ENCODE measurements around the gene AUTS2.

Gene AUTS2

DNA sequence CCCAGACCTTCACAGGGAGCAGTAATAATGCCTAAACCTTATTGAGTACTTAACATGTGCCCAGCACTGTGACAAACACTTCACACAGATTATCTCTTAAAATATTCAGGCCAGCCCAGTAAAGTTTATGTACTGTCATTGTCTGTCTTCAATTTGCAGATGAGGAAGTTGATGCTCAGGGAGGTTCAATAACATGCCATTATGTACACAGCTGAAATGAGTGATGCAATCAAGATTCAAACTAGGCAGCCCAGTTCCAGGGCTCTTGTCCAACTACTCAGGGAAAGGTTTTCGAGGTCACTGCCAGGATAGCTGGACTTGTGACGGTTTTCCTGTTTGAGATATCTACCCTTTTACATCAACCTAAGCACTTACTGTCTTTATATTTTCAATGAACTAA is 56.1 kb downstream of the AUTS2 start:
- Histone ChIP-seq H3K36me3 (ENCODE audit: control insufficient read depth, insufficient read depth, low read length) (no peaks in the 10 kb centered on the region), H3K4me1 (ENCODE audit: control insufficient read depth, insufficient read depth, low read length) (peaks cover 4% of the 10 kb centered on the region), H3K27ac (ENCODE audit: low read depth, low read length) (no peak overlapping the region), H3K27me3 (ENCODE audit: control insufficient read depth, insufficient read depth, low read length) (no peaks in the 10 kb centered on the region), H3K9ac (ENCODE audit: low read length) (no peak overlapping the region), H3K4me3 (ENCODE audit: low read length) (no peak overlapping the region)

DNA sequence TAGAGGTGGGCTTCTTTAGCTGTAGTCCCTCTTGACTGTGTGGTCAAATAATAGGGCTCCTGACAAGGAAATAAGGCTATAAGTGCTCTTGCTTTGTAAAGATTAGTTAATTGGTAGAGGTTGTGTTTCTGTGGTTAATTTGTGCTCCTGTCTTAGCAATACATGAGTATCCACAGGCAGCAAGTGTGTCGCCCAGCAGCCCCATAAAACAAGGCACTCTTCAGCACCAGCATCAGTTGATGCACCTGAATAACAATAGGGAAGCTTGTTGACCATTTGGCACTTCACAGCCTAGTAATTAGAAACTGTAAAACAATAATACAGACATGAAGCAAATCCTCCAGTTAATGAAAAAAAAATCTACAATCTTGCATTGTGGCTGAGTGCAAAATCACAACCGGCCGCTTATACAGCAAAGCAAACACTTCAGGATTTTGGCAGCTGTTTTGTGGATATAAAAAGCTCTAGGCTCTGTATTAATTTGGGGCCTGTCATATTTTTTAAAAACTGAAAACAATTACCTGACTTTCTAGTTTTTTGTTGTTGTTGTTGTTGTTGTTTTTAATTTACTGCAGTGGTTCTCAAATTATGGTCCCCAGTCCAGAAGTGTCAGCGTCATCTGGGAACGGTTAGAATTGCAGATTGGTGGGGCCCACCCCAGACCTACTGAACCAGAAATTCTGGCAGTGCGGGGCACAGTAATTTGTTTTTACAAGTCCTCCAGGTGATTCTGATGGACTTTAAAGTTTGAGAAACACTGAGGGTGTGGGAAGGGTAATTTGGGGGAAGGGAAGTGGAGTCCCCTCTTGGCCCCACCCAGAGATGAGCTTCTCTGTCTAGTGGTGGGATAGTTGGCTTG is 56.8 kb downstream of the AUTS2 start:
- H3K27ac ChIP-seq (ENCODE audit: low read depth, low read length): no peak overlapping the region
- no peaks in the 10 kb centered on the region for H3K36me3 ChIP-seq (ENCODE audit: control insufficient read depth, insufficient read depth, low read length)
- H3K4me3 ChIP-seq (ENCODE audit: low read length): no peak overlapping the region
- no peak overlapping the region for H3K9ac ChIP-seq (ENCODE audit: low read length)
- H3K27me3 ChIP-seq (ENCODE audit: control insufficient read depth, insufficient read depth, low read length): no peaks in the 10 kb centered on the region
- peaks cover 8% of the 10 kb centered on the region for H3K4me1 ChIP-seq (ENCODE audit: control insufficient read depth, insufficient read depth, low read length)

DNA sequence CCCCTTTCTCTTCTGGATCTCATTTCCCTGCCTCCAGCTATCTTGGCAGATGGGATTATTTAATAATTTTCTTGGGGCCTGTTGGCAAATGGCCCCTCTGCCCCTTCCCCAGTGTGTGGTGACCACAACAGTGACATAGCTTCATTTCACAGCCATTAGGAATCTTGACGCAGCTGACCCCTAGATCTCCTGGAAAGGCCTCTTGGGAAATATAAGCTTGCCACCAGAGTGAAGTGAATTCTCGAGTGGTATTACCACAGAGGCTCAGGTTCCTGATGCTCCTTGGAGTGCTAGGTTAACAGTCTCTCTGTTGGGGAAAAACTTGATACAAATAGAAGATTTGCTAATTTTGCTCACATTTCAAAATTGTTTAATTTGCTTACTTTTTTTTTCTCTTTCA is 57.8 kb downstream of the AUTS2 start:
- Histone ChIP-seq H3K27ac (ENCODE audit: low read depth, low read length) (no peak overlapping the region), H3K36me3 (ENCODE audit: control insufficient read depth, insufficient read depth, low read length) (no peaks in the 10 kb centered on the region), H3K9ac (ENCODE audit: low read length) (no peak overlapping the region), H3K27me3 (ENCODE audit: control insufficient read depth, insufficient read depth, low read length) (no peaks in the 10 kb centered on the region), H3K4me3 (ENCODE audit: low read length) (no peak overlapping the region), H3K4me1 (ENCODE audit: control insufficient read depth, insufficient read depth, low read length) (peaks cover 11% of the 10 kb centered on the region)

DNA sequence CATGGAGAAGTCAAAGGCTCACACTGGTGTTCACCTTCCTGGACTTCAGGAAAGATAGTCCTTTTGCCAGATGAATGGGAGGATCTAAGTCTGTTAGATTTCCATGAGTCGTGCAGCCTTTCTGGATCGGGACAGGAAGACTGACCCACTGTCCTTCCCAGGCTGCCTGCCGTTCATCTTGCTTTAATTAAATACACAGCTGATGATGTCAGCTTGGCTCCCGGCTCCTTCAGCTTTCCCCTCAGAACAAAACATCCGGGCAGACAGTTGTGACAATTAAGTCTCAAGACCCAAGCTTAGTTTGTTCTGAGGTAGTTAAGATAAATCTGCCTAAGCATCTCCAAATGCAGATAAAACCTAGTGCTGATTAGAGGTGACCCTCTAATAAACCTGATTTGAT is 58.6 kb downstream of the AUTS2 start:
- no peak overlapping the region for H3K9ac ChIP-seq (ENCODE audit: low read length)
- no peaks in the 10 kb centered on the region for H3K36me3 ChIP-seq (ENCODE audit: control insufficient read depth, insufficient read depth, low read length)
- H3K27ac ChIP-seq (ENCODE audit: low read depth, low read length): no peak overlapping the region
- H3K4me1 ChIP-seq (ENCODE audit: control insufficient read depth, insufficient read depth, low read length): peaks cover 11% of the 10 kb centered on the region
- H3K27me3 ChIP-seq (ENCODE audit: control insufficient read depth, insufficient read depth, low read length): no peaks in the 10 kb centered on the region
- no peak overlapping the region for H3K4me3 ChIP-seq (ENCODE audit: low read length)

DNA sequence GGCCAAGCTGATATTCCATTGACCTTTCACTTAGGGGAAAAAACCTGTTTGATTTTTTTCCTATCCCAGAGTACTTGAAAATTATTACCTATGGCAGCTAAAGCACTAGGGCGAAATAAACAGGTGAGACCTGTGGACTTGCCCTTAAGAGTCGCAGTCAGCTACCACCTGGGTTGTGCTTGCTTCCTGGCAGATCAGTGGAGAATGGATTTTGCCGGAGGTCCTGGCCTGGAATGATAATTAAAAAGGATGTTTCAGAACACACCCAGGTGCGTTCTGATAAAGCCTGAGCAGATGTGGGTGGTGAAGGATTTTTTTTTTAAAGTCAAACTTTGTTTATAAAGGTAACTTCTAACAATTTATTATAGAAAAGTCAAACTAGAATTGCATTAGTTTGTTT is 59.1 kb downstream of the AUTS2 start:
- Histone ChIP-seq H3K4me1 (ENCODE audit: control insufficient read depth, insufficient read depth, low read length) (peaks cover 11% of the 10 kb centered on the region), H3K27ac (ENCODE audit: low read depth, low read length) (no peak overlapping the region), H3K36me3 (ENCODE audit: control insufficient read depth, insufficient read depth, low read length) (no peaks in the 10 kb centered on the region), H3K27me3 (ENCODE audit: control insufficient read depth, insufficient read depth, low read length) (no peaks in the 10 kb centered on the region), H3K4me3 (ENCODE audit: low read length) (no peak overlapping the region), H3K9ac (ENCODE audit: low read length) (no peak overlapping the region)

DNA sequence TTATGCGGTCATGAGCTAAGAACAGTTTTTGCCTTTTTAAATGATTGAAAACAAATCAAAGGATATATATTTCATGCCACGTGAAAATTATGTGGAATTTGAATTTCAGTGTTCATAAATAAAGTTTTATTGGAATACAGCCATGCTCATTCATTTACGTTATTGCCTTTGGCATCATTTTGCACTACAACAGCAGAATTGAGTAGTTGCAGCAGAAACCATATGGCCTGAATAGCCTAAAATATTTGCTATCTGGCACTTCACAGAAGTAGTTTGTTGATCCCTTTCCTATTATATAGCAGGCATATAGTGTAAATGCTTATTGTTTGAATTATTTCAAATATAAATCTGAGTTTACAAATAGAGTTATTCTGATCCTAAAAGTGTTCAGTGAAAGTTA is 59.7 kb downstream of the AUTS2 start:
- Histone ChIP-seq H3K4me1 (ENCODE audit: control insufficient read depth, insufficient read depth, low read length) (peaks cover 11% of the 10 kb centered on the region), H3K27me3 (ENCODE audit: control insufficient read depth, insufficient read depth, low read length) (no peaks in the 10 kb centered on the region), H3K4me3 (ENCODE audit: low read length) (no peak overlapping the region), H3K9ac (ENCODE audit: low read length) (no peak overlapping the region), H3K36me3 (ENCODE audit: control insufficient read depth, insufficient read depth, low read length) (no peaks in the 10 kb centered on the region), H3K27ac (ENCODE audit: low read depth, low read length) (no peak overlapping the region)

DNA sequence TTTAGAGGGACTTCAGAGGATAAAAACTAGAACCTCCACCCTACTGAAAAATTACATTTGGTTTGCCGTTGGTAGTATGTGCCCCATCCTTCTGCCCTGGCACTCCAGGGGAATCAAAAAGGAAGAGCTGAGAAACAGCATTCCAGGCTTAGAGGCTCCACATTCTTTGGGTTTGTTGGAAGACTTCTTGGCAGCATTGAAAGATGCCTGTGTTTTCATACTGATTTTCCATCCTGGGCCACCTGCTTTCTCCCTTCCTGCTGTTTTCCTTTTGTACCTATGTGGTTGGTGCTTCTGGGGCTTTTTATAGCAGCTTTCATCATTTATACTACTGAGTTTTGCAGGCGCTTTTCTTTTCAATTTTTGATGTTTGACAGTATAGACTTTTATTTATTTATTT is 61.7 kb downstream of the AUTS2 start:
- Histone ChIP-seq H3K27me3 (ENCODE audit: control insufficient read depth, insufficient read depth, low read length) (no peaks in the 10 kb centered on the region), H3K36me3 (ENCODE audit: control insufficient read depth, insufficient read depth, low read length) (no peaks in the 10 kb centered on the region), H3K27ac (ENCODE audit: low read depth, low read length) (no peak overlapping the region), H3K4me3 (ENCODE audit: low read length) (no peak overlapping the region), H3K9ac (ENCODE audit: low read length) (no peak overlapping the region), H3K4me1 (ENCODE audit: control insufficient read depth, insufficient read depth, low read length) (peaks cover 8% of the 10 kb centered on the region)

DNA sequence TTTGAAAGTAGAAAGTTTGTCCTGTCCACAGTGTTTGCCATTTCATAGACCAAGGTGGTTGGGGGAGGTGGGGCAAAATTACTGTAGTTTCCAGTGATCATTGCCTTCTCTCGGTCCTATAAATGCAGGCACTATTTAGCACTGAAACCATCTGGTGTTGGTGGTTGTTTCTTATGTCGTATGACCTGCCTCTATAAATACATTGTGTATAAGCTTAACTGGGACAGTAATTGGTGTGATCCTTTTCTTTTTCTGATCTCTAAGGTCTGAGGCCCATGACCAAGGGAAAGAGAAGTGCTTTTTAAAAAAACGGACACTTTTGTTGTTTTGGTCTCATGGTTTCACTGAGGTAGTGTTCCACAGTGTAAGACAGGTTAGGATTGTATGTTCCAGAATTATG is 63.1 kb downstream of the AUTS2 start:
- Histone ChIP-seq H3K27me3 (ENCODE audit: control insufficient read depth, insufficient read depth, low read length) (no peaks in the 10 kb centered on the region), H3K4me1 (ENCODE audit: control insufficient read depth, insufficient read depth, low read length) (peaks cover 7% of the 10 kb centered on the region), H3K9ac (ENCODE audit: low read length) (no peak overlapping the region), H3K4me3 (ENCODE audit: low read length) (no peak overlapping the region), H3K36me3 (ENCODE audit: control insufficient read depth, insufficient read depth, low read length) (no peaks in the 10 kb centered on the region), H3K27ac (ENCODE audit: low read depth, low read length) (no peak overlapping the region)

DNA sequence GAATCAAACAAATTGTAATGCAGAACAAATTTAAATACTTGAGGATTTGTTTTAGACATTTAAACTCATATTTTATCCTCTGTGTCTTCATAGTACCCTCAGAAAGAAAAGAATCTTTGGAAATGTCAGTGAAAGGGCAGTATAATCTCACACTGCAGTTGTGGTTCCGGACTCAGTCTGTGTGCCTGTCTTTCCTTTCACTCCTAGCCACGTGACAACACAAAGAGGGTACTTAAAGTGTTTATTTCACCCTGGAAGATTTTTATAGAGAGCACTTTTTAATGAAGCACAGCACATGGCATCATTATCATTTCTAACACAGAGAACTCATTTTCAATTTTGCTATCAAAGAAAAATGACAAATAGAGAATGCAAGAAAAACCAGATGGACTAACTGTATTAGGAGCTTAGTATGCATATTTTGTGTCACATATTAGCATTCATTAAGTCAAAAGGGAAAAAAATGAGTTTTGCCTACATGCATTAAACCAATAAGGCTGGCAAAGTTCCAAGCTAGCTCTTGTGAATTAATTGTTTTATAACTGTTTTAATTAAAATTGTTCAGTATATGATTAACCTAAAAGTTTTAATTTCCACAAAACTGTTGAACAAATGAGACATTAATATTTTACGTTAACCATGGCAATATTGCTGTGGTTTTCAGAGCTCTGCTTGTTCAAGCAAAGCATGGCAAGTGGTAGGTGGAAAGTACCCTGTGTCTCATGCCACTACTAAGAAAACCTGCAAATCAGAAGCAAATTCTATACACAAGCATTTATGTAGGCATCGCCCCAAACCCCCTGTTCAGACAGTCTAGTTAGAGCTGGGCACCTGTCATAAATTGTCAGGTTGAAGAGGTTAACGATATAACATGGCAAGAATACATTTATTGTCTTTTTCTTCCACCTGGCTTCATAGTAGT is 65.9 kb downstream of the AUTS2 start:
- Histone ChIP-seq H3K4me3 (ENCODE audit: low read length) (no peak overlapping the region), H3K4me1 (ENCODE audit: control insufficient read depth, insufficient read depth, low read length) (peaks cover 7% of the 10 kb centered on the region), H3K27ac (ENCODE audit: low read depth, low read length) (no peak overlapping the region), H3K36me3 (ENCODE audit: control insufficient read depth, insufficient read depth, low read length) (no peaks in the 10 kb centered on the region), H3K9ac (ENCODE audit: low read length) (no peak overlapping the region), H3K27me3 (ENCODE audit: control insufficient read depth, insufficient read depth, low read length) (no peaks in the 10 kb centered on the region)

DNA sequence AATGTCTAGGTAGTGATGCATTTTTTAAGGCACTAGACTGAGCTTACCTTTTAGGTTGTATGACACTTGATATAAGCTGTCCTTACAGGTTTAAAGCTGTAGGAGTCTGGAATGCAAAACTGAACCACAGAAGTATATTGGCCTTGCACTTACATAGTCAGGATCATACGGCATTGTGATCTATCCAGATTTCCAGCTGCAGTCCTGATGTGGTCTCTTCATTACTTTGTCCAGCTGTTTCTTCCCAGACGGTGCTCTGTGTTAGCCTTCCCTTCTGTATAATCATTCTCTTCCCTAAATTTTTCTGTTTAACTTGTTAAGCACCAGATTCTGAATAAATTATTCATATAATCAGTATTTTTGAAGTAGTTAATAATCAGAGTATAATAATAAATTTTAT is 67.1 kb downstream of the AUTS2 start:
- Histone ChIP-seq H3K4me1 (ENCODE audit: control insufficient read depth, insufficient read depth, low read length) (peaks cover under 1% of the 10 kb centered on the region), H3K27me3 (ENCODE audit: control insufficient read depth, insufficient read depth, low read length) (no peaks in the 10 kb centered on the region), H3K36me3 (ENCODE audit: control insufficient read depth, insufficient read depth, low read length) (no peaks in the 10 kb centered on the region), H3K9ac (ENCODE audit: low read length) (no peak overlapping the region), H3K27ac (ENCODE audit: low read depth, low read length) (no peak overlapping the region), H3K4me3 (ENCODE audit: low read length) (no peak overlapping the region)

DNA sequence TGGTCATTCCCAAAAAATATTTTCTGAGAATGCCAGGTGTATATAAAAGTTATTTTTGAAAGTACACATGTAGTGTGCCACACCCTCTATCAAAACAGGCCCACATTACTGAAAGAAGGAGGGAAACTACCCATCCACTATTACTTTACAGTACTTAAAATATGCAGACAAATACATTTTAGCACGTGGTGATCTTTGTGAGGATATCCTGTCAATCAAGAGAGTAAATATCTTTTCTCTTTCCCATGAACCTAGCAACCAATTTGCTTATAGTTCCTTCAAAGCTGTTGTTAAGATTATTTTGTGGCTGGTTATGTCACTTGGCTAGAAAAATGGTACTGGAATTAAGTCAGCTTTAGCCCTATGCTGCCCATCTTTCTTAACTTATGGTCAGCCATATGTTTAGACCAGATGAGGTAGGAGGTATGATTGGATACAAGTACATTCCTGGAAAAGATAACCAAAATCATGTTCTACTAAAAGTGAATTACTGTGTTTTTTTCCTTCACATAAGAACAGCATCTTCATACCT is 70.1 kb downstream of the AUTS2 start:
- Histone ChIP-seq H3K36me3 (ENCODE audit: control insufficient read depth, insufficient read depth, low read length) (no peaks in the 10 kb centered on the region), H3K9ac (ENCODE audit: low read length) (no peak overlapping the region)

DNA sequence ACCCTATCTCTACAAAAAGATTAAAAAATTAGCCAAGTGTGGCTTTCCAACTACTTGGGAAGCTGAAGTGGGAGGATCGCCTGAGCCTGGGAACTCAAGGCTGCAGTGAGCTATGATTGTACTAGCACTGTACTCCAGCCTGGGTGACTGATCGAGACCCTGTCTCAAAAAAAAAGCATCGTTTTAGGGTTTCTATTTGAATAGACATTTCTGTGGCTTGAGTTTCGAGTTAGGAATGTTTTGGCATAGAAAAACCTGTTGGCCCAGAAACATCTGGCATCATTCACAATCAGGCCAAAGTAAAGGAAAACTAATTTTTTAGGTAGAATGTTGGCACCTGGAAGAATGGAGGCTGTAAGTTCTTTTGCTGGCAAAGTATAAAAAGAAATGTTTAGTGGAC is 72.4 kb downstream of the AUTS2 start:
- H3K4me1 ChIP-seq (ENCODE audit: control insufficient read depth, insufficient read depth, low read length): no peaks in the 10 kb centered on the region
- no peak overlapping the region for H3K9ac ChIP-seq (ENCODE audit: low read length)
- H3K4me3 ChIP-seq (ENCODE audit: low read length): no peak overlapping the region
- H3K27me3 ChIP-seq (ENCODE audit: control insufficient read depth, insufficient read depth, low read length): no peaks in the 10 kb centered on the region
- no peak overlapping the region for H3K27ac ChIP-seq (ENCODE audit: low read depth, low read length)
- H3K36me3 ChIP-seq (ENCODE audit: control insufficient read depth, insufficient read depth, low read length): no peaks in the 10 kb centered on the region

More for the DNA sequence above, 70.1 kb downstream of the AUTS2 start:
- Histone ChIP-seq H3K4me3 (ENCODE audit: low read length) (no peak overlapping the region), H3K27me3 (ENCODE audit: control insufficient read depth, insufficient read depth, low read length) (no peaks in the 10 kb centered on the region), H3K4me1 (ENCODE audit: control insufficient read depth, insufficient read depth, low read length) (no peaks in the 10 kb centered on the region), H3K27ac (ENCODE audit: low read depth, low read length) (no peak overlapping the region)

All from rectal smooth muscle tissue (tissue), 1 donor.